GM18951 (cell line): ENCODE data around the gene PSMG2.
"Not testable (repeated sequence)": the region's sequence is repeated elsewhere in the genome, so short reads cannot be mapped to it uniquely, and the experiment has no call there.

ENCODE experiments used
- POLR2A ChIP-seq: IDR thresholded peaks from 4 replicates; pipeline ENCODE4 v1.6.1; 2011; ENCODE audit warnings: mild to moderate bottlenecking; ENCODE audit not compliant: insufficient read length, insufficient read depth; ENCODE audit errors: extremely low read depth
- in situ Hi-C: fragments of 300-500 bp; cut with MboI; formaldehyde crosslinking; loops from one replicate; pipeline ENCODE4 v1.12.0; 2022; ENCODE audit warnings: low sequenced_read_pairs, mixed read lengths, inconsistent platforms; ENCODE audit not compliant: unreplicated experiment

Gene PSMG2

GRCh38 chr18:12742453-12742852 lies 39.6 kb downstream of the PSMG2 start:
- in situ Hi-C loops = loop anchor here (10.0 to 25.0 kb wide), 2 partner anchors 192 to 420 kb away; no protein-coding TSS in a partner anchor
- no peak for TF ChIP-seq POLR2A

GRCh38 chr18:12744103-12744502 lies 41.3 kb downstream of the PSMG2 start:
- TF ChIP-seq POLR2A = no peak
- in situ Hi-C loops = loop anchor here (10.0 to 25.0 kb wide), 2 partner anchors 191 to 418 kb away; no protein-coding TSS in a partner anchor

GRCh38 chr18:12745095-12745795 lies 42.4 kb downstream of the PSMG2 start:
- no peak for TF ChIP-seq POLR2A
- in situ Hi-C loops = loop anchor here (10.0 to 25.0 kb wide), 2 partner anchors 190 to 417 kb away; no protein-coding TSS in a partner anchor

GRCh38 chr18:12747530-12748315 lies 44.9 kb downstream of the PSMG2 start:
- no peak for TF ChIP-seq POLR2A
- in situ Hi-C loops = loop anchor here (10.0 to 25.0 kb wide), 2 partner anchors 187 to 415 kb away; no protein-coding TSS in a partner anchor

GRCh38 chr18:12748671-12749070 lies 45.8 kb downstream of the PSMG2 start:
- in situ Hi-C loops = loop anchor here (10.0 to 25.0 kb wide), 2 partner anchors 186 to 414 kb away; no protein-coding TSS in a partner anchor
- no peak for TF ChIP-seq POLR2A

- in situ Hi-C loops = loop anchor here (10.0 to 25.0 kb wide), 2 partner anchors 186 to 413 kb away; no protein-coding TSS in a partner anchor
- no peak for TF ChIP-seq POLR2A
Observed at GRCh38 chr18:12749121-12749520, 46.3 kb downstream of the PSMG2 start.

GRCh38 chr18:12750076-12750714 lies 47.4 kb downstream of the PSMG2 start:
- no peak for TF ChIP-seq POLR2A
- in situ Hi-C loops = no loop called here

GRCh38 chr18:12750715-12751502 lies 48.1 kb downstream of the PSMG2 start:
- no peak for TF ChIP-seq POLR2A
- in situ Hi-C loops = no loop called here

GRCh38 chr18:12751503-12751884 lies 48.7 kb downstream of the PSMG2 start:
- in situ Hi-C loops = no loop called here

GRCh38 chr18:12751891-12752290 lies 49.0 kb downstream of the PSMG2 start:
- in situ Hi-C loops = no loop called here
- no peak for TF ChIP-seq POLR2A

More at GRCh38 chr18:12751503-12751884, 48.7 kb downstream of the PSMG2 start:
- TF ChIP-seq POLR2A = no peak

- TF ChIP-seq POLR2A = no peak
- in situ Hi-C loops = no loop called here
Observed at GRCh38 chr18:12754511-12754910, 51.7 kb downstream of the PSMG2 start.

- in situ Hi-C loops = not testable (repeated sequence)
Observed at GRCh38 chr18:12755606-12756005, 52.8 kb downstream of the PSMG2 start.

- in situ Hi-C loops = not testable (repeated sequence)
Observed at GRCh38 chr18:12756619-12757239, 53.9 kb downstream of the PSMG2 start.

- in situ Hi-C loops = not testable (repeated sequence)
Observed at GRCh38 chr18:12758566-12758965, 55.7 kb downstream of the PSMG2 start.
